ENCODE measurements around the gene CCL26.

DNA sequence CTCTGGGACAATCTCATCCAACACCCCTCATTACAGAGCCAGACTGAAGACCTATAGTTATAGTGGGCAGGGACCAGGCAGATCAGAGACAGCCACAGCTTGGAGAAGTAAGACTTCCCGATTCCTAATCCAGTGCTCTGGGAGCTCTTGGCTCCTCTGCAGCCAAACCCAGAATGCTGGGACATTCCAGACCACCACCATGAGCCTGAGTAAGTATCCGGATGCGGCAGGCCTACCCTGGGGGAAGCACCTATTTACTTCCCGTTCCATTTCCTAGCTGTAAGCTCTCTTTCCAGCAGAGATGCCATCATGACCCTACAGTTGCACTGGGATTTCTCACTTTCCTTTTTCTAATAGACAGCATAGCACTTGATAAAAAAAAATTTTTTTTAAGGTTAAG lies 49.6 kb downstream of the CCL26 start:
- TF ChIP-seq, protein P1, sequence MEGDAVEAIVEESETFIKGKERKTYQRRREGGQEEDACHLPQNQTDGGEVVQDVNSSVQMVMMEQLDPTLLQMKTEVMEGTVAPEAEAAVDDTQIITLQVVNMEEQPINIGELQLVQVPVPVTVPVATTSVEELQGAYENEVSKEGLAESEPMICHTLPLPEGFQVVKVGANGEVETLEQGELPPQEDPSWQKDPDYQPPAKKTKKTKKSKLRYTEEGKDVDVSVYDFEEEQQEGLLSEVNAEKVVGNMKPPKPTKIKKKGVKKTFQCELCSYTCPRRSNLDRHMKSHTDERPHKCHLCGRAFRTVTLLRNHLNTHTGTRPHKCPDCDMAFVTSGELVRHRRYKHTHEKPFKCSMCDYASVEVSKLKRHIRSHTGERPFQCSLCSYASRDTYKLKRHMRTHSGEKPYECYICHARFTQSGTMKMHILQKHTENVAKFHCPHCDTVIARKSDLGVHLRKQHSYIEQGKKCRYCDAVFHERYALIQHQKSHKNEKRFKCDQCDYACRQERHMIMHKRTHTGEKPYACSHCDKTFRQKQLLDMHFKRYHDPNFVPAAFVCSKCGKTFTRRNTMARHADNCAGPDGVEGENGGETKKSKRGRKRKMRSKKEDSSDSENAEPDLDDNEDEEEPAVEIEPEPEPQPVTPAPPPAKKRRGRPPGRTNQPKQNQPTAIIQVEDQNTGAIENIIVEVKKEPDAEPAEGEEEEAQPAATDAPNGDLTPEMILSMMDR (conservative IDR thresholded peaks at IDR 0.05; ENCODE audit: low read depth, low read length), result no peak
- no peak for TF ChIP-seq EZH2 (IDR thresholded peaks at IDR 0.05; ENCODE audit: borderline replicate concordance, low read depth, low read length, poor library complexity, severe bottlenecking)
